ENCODE measurements around the gene VARS2.

VARS2 gene

DNA sequence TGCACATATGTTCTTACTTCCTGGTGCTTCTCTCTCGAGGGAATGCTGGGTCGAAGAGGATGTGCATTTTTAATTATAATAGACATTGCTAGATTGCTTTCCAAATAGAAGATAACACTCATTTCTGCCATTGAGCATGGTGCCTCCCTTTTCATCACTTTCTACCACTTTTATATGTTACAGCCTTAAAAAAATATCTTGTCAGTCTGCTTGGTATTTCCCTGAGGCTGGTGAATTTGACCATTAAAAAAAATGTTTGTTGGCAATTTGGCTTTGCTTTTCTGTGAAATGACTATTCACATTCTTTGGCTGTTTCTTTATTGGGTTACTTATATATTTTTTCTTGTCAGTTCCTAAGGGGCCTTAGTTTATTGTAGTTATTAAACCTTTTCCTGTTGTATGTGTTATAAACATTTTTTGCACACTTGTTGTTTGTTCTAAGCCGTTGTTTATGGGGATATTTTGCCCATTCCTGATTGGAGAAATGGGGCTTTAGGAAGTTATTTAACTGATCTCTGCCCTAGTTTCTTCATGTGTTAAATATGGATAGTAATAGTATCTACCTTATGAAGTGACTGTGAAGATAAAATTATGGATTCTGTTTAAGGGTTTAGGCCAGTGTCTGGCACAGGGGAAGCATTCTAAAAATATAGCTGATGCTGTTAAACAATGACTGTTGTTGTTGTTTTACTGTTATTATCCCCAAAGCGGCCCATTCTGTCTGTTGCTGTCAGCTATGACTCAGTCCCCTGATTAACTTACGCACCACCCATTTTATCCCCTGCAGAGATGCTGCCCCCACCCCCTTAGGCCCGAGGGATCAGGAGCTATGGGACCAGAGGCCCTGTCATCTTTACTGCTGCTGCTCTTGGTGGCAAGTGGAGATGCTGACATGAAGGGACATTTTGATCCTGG lies 25.9 kb upstream of the VARS2 start:
- TF ChIP-seq, protein P1, sequence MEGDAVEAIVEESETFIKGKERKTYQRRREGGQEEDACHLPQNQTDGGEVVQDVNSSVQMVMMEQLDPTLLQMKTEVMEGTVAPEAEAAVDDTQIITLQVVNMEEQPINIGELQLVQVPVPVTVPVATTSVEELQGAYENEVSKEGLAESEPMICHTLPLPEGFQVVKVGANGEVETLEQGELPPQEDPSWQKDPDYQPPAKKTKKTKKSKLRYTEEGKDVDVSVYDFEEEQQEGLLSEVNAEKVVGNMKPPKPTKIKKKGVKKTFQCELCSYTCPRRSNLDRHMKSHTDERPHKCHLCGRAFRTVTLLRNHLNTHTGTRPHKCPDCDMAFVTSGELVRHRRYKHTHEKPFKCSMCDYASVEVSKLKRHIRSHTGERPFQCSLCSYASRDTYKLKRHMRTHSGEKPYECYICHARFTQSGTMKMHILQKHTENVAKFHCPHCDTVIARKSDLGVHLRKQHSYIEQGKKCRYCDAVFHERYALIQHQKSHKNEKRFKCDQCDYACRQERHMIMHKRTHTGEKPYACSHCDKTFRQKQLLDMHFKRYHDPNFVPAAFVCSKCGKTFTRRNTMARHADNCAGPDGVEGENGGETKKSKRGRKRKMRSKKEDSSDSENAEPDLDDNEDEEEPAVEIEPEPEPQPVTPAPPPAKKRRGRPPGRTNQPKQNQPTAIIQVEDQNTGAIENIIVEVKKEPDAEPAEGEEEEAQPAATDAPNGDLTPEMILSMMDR (IDR thresholded peaks at IDR 0.05; ENCODE audit: low read depth, low read length) = no peak
- no peak overlapping the region for H3K4me3 ChIP-seq (ENCODE audit: low read depth, low read length)

DNA sequence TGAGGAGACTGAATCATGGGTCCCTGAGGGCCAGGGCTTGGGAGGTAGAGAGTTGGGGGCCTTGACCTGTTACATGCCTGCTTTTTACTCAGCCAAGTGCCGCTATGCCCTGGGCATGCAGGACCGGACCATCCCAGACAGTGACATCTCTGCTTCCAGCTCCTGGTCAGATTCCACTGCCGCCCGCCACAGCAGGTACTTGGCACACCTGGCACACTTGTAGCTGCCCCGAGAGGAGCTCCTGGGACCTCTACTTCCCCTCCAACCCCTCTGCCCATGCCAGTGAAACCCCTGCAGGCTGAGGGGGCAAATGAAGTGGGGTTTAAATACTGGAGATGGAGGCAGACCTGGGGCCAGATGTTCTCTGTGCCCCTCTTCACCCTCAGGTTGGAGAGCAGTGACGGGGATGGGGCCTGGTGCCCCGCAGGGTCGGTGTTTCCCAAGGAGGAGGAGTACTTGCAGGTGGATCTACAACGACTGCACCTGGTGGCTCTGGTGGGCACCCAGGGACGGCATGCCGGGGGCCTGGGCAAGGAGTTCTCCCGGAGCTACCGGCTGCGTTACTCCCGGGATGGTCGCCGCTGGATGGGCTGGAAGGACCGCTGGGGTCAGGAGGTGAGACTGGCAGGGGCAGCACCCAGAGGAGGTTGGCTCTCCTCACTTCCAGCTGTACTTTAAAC lies 25.1 kb upstream of the VARS2 start:
- TF ChIP-seq, protein P1 (IDR thresholded peaks at IDR 0.05; ENCODE audit: low read depth, low read length) = no peak
- H3K4me3 ChIP-seq (ENCODE audit: low read depth, low read length) = no peak overlapping the region

DNA sequence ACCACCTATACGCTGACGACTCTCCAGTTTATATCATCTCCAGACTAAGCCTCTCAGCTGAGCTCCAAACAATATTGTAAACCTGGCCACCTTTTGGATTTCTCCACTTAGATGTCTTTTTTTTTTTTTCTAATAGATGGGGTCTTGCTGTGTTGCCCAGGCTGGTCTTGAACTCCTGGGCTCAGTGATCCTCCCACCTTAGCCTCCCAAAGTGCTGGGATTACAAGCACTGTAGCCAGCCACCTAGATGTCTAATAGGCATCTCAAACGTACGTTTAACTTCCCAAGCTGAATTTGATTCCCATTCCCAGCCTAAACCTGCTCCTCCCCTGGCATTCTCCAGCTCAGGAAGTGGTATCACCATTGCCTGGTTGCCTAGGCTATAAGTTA lies 24.5 kb upstream of the VARS2 start:
- no peak overlapping the region for H3K4me3 ChIP-seq (ENCODE audit: low read depth, low read length)
- TF ChIP-seq, protein P1 (IDR thresholded peaks at IDR 0.05; ENCODE audit: low read depth, low read length) = no peak

DNA sequence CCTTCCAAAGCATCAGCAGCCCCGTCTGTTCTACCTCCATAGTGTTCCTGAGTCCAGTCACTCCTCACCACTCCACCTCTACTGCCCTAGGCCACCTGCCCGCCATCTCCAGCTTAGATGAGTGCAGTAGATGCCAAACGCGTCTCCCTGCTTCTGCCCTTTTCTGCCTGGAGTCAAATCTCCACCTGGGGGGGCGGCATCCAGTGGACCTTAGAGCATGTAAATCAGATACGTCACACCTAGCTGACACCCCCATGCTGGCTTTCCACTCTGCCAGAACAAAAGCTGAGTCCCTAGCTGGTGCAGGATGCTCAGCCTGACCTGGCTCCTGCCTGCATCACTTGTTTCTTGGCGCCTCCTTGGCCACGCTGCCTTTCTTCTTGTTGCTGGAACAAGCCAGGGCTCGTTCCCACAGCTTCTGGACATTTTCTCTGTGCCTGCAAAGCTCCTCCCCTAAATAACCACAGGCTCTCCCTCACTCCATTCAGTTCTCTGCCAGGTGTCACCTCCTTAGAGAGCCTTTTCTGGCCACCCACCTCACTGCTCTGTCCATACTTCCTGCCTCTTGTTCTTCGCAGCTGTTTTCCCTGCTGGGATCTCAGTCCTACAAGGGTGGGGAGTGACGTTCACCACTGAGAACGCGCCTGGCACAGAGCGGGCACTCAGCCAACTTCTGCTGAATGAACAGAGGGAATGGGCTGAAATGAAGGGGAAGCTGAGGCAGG lies 24.0 kb upstream of the VARS2 start:
- TF ChIP-seq, protein P1 (IDR thresholded peaks at IDR 0.05; ENCODE audit: low read depth, low read length) = no peak

DNA sequence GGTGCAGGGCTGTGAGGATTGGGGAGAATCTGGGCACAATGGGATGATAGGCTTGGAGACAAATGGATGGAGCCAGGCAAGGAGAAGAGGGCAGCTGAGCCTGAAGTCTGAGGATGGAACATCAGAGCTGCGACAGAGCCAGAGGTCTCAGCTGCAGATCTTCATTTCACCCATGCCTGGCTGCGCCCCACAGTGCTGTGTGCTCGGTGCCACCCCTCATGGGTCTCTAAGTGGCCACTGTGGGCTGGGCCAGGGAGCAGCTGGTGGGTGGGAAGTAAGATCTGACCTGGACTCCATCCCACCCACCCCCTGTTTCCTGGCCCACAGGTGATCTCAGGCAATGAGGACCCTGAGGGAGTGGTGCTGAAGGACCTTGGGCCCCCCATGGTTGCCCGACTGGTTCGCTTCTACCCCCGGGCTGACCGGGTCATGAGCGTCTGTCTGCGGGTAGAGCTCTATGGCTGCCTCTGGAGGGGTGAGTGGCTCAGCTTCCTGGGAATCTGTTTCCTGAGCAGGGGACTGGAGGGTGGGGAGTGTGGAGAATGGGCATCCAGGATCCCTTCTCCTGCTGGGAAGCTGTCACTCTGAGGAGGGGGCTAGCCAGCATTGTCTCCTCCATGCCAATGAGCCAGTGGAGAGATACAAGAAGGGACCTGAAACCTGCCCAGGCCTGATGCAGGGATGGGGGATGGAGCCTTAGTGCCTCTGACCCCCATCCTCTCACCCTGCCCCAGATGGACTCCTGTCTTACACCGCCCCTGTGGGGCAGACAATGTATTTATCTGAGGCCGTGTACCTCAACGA lies 23.2 kb upstream of the VARS2 start:
- no peak overlapping the region for H3K4me3 ChIP-seq (ENCODE audit: low read depth, low read length)
- TF ChIP-seq, protein P1 (IDR thresholded peaks at IDR 0.05; ENCODE audit: low read depth, low read length) = no peak

More for the DNA sequence above, 24.0 kb upstream of the VARS2 start:
- no peak overlapping the region for H3K4me3 ChIP-seq (ENCODE audit: low read depth, low read length)

DNA sequence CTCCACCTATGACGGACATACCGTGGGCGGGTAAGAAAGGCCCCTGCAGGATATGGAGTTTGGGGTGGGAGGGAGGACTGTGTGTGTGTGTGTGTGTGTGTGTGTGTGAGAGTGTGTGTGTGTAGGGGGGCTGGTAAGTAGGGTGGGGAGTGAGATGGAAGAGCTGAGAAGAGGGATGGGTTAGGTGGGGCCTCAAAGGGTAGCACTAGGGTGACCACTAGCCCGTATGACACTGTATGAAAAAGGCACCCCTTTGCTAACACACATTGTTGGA lies 22.7 kb upstream of the VARS2 start:
- no peak overlapping the region for H3K4me3 ChIP-seq (ENCODE audit: low read depth, low read length)
- TF ChIP-seq, protein P1 (IDR thresholded peaks at IDR 0.05; ENCODE audit: low read depth, low read length) = no peak
